ENCODE data around the gene GNG14.
A peak's percentile ranks its signal among the peaks of the same experiment; 100 is the strongest.
"Not testable (repeated sequence)": the region's sequence is repeated elsewhere in the genome, so short reads cannot be mapped to it uniquely, and the experiment has no call there.

The GNG14 gene

DNA sequence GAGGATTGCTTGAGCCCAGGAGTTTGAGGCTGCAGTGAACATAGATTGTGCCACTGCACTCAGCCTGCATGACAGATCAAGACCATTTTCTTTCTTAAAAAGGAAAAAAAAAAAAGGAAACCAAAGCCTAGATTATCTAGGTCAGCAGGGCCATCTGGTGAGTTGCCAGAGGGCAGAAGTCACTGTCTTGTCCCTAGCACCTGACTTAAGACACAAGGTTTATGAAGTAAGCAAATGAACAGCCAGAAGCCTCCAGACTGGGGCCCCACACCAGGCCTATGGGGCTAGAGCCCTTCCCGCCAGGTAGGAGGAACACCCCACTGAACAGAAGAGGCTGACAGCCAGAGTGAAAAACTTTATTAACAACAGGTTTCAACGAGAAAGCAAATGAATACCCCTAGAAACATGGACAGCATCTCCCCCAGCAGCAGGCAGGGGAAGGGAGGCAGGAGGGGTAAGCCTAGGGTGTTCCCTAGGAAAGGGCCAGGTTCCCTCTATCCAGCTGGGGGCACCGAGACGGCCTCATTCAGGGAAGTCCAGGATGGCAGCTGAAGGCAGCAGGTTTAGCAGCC lies 20.0 kb upstream of the GNG14 start:
- DNase-seq (ENCODE audit: low read depth in 2 of 2): no peak

DNA sequence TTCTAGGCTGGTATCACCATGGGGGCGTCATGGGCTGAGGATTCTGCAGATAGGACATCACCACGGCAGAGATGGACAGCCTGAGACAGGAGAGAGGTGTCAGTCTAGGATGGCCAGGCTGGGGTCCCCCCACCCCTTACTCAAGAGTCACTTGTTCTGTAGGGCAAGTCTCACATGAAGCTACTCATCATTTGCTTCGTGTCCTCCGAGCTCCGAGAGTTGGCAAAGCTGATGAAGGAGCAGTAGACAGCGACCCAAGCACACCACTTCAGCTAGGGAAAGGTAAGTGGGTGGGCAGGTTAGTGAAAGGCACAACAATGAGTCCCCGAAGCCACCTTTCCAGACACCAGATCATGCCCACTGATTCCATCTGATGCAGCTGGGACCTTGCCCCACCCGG lies 19.5 kb upstream of the GNG14 start:
- DNase-seq (ENCODE audit: low read depth in 2 of 2): no peak

DNA sequence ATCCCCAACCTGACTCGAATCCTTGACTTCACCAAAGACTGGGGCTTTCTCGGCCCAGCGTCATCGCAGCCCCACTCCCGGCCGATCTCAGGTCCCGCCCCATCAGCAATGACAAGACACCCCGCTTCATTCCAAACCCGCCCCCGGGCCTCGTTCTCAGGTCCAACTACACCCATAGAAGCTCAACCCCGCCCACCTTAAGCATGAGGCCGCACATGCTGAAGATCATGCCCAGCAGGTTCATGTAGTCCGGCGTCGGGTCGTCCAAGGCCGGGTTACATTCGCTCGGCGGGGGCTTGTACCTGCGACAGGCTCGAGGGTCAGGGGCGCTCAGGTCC lies 18.9 kb upstream of the GNG14 start:
- peak; percentile 55 to 61 for DNase-seq (ENCODE audit: low read depth in 2 of 2)

DNA sequence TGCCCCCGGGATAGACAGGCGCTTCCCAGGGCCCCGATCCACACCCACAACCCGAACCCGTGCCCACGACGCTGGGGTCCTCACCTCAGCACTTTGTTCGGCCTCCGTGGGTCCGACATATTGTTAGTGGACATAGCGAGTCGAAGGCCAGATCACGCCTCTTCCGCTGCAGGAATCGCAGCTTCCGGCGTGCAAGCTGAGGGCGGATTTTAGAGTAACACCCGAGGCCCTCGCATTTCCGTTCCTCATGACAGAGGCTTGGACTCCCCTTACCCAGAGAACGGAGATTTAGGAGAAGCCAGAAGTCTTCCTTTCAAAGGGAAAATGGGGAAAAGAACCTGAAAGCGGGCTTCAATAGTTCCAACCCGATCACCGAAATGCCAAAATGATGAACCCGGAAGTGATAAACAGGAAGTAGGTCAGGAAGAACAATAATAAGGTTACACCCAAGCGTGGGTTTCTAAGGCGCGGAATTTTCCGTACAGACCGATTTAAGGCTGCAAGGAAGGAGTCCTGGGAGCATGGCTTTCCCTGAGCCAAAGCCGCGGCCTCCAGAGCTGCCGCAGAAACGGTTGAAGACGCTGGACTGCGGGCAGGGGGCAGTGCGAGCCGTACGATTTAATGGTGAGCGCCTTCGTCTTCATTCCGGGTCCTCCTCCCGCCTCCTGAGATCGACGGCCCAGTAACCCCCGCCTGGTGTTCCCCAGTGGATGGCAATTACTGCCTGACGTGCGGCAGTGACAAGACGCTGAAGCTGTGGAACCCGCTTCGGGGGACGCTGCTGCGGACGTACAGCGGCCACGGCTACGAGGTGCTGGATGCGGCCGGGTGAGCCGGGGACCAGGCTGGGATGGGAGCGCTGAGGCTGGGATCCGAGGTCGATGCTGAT lies 18.3 kb upstream of the GNG14 start:
- DNase-seq (ENCODE audit: low read depth in 2 of 2): peak; percentile 56 to 67

DNA sequence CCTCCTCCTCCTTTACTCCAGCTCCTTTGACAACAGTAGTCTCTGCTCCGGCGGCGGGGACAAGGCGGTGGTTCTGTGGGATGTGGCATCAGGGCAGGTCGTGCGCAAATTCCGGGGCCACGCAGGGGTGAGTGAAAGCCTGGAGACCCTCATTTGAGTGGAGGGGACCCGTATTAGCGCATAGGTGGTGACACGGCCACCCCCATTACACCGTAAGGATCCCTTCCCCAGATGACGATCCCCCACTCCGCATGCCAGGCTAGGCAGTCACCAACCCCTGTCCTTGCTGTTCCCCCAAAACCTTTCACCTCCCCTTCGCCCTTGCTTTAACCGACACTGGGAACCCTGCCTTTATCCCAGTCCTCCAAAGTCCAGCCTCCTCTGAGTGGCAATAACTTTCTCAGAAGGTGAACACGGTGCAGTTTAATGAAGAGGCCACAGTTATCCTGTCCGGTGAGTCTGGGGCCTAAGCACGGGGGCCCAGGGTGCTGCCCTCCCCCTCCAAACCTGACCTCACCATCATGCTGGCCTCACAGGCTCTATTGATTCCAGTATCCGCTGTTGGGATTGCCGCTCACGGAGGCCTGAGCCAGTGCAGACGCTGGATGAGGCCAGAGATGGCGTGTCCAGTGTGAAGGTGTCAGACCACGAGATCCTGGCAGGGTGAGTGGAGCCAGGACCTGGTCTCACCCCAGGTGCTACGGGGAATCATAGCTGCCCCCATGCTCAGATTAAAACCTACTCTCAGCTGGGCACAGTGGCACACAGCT lies 17.5 kb upstream of the GNG14 start:
- DNase-seq (ENCODE audit: low read depth in 2 of 2): no peak

DNA sequence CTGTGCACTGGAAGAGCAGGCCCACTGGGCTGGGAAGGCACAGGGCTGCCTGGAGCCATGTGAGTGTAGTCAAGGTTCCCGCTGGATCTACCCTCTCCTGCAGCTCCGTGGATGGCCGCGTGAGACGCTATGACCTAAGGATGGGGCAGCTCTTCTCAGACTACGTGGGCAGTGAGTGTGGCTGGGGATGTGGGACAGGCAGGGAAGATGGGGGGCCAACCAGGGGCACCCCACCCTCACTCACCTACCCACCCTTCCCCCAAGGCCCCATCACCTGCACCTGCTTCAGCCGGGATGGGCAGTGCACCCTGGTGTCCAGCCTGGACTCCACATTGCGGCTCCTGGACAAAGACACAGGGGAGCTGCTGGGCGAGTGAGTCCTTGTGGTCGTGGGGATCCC lies 15.1 kb upstream of the GNG14 start:
- no peak for DNase-seq (ENCODE audit: low read depth in 2 of 2)

DNA sequence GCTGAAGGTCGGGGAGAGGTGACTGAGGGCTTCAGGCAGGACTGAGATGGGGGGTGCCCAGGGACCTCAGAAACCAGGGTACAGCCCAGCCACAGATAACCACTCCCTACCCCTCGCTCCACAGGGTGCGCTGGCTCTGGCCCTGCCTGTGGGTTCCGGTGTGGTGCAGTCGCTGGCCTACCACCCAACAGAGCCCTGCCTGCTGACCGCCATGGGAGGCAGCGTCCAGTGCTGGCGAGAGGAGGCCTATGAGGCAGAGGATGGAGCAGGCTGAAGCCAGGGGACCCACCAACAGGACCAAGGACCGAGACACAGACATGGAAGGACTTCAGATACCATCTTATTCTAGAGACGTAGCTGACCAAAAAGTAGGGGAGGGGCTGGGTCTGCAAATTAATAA lies 12.4 kb upstream of the GNG14 start:
- DNase-seq (ENCODE audit: low read depth in 2 of 2): no peak

DNA sequence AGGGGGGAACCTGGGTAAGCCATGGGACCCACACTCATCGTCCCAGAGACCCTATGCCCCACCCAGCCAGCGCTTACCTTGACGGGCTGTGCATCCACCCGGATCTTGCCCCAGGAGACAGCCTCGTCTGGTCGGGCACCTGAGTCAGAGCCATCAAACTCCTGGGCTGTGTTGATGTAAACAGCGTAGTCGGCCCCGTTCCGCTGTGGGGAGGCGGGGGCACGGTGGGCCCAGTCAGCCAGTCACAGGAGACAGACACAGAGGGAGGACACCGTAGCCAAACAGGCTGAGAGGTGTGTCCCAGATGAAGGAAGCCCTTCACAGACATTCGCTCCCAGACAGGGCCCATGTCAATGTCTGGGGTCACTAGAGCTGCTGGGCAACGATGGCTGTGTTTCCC lies 11.9 kb upstream of the GNG14 start:
- DNase-seq (ENCODE audit: low read depth in 2 of 2): no peak

DNA sequence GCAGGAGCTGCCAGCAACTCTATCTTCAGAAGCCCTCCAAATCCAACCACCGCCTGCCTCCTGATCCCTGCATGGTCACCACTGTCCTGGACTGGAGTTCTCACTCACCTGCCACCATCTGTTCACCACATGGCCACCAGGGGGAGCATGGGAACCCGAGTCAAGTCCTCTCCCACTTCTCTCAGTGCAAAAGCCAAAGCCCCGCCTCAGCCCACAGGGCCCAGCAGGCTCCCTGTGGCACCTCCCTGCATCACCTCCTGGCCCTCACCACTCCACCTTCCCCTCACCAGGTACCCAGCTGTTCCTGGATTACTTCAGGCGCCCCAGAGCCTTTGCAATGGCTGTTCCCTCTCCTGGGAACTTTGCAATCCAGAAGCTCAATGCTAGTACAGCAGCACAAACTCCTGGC lies 11.4 kb upstream of the GNG14 start:
- peak; percentile 67 to 73 for DNase-seq (ENCODE audit: low read depth in 2 of 2)

DNA sequence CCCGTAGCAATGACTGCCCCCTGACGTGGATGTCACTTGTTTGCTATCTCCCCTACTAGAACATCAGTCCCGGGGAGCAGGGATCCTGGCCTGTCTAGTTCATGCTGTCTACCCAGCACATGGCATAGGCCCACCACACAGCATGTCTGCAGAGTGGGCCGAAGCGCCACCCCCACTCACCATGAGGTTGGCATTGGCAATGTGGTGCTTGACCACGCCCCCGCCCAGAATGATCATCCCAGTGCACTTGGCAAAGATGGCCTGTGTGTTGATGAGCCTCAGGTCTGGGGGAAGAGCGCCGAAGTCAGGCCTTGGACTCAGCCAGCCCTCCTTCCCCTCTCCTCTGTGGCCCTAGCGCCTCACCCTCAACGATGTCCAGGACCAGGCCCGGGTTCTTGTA lies 10.9 kb upstream of the GNG14 start:
- DNase-seq (ENCODE audit: low read depth in 2 of 2): no peak

DNA sequence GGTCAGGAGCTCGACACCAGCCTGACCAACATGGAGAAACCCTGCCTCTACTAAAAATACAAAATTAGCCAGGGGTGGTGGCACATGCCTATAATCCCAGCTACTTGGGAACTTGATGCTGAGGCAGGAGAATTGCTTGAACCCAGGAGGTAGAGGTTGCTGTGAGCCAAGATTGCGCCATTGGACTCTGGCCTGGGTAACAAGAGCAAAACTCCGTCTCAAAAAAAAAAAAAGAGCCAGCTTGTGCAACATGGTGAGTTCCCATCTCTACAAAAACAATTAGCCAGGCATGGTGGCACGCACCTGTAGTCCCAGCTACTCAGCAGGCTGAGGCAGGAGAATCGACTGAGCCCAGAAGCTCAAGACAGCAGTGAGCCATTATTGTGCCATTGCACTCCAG lies 9.8 kb upstream of the GNG14 start:
- not testable (repeated sequence) for DNase-seq (ENCODE audit: low read depth in 2 of 2)

DNA sequence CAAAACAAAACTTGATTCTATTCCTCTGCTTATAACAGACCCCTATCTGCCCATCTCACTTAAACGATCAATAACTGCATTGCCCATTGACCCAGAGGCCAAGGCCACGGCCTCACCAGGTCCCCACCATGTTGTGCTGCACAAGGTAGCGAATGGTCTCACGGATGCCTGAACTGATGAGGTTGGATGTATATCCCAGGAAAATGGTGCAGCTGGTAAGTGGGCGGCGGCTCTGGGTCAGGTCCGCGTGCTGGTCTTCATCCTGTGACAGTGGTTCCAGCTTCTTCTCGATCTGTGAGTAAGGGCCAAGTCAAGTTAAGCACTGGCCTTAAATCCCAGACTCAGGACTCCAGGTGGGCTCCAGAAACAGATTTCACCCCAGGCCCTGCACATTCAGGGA lies 7.8 kb upstream of the GNG14 start:
- no peak for DNase-seq (ENCODE audit: low read depth in 2 of 2)

DNA sequence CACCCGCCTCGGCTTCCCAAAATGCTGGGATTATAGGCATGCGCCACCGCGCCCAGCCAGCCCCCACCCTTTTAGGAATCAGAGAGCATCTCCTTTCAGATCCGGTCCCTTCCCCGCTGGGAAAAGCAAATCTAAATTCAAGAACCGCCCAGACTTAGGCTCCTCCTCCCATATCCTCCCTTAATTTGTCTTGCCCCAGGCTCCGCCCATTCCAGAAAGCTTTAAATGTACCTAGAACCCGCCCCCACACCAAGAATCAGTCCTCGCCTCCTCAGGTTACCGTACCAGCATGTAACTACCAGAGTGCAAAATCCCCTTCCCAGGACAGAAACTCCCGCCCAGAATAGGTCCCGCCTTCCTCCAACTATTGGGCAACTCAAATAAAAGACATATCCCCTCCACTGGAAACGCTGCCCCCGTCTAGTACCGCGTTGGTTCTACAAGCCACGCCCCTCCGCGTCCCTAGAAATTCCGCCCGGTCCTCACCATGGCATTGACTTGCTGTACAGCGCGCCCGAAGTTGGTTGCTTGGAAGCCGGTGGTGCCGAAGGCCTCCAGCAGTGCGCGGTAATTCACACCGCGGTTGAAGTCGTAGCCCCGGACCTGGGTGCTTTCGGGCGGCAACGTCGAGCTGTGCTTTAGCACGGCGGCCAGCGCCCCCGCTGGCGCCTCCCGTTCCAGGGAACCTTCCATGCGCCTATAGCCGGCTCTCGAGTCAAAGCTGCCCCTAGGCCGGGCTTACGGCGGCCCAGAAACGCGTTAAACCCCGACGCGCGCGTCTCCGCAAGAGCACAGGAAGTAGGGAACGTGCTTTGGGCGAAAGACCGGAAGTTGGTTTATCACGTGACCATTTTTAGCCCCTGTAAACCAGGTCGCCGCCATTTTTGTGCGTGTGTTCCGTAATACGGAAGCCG lies 6.5 kb upstream of the GNG14 start, which contains the start of gene DHPS:
Gene DHPS, minus strand, starts transcription at position 807 of the 914 bp plus-strand sequence. Its CDS starts 114 bp downstream, at position 693.
- DNase-seq (ENCODE audit: low read depth in 2 of 2): peak; percentile 84 to 91

DNA sequence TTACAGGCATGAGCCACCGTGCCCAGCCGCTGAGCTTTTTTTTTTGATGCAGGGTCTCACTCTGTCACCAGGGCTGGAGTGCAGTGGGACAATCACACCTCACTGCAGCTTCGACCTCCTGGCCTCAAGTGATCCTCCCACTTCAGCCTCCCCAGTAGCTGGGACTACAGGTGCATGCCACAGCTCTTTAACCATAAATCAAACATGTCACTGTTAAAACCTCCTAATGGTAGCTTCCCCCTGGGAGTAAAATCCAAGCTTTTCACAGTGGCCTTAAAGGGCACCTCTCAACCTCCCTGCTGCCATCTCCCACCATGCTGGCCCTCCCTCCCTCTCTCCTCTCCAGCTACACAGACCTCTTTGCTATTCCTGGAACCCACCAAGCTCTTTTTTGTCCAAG lies 2.0 kb upstream of the GNG14 start:
- DNase-seq (ENCODE audit: low read depth in 2 of 2): no peak

DNA sequence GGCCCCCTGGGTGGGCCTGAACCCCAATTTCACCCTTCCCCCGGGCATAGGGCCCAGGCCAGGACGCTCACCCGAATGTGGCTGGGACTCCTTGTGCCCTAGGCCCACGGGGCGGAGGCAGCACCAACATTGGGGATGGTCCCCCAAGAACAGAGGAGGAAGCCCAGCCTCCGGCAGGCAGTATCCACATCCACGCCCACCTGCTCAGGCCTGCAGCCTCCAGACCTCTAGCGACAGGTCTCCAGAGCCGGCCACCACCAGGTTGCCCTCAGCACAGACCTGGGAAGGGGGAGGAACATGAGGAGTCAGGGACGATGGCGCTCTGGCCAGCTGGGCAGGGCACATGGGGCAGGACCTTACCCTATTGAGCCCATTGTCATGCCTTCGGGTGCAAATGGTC lies 1.2 kb downstream of the GNG14 start:
- no peak for DNase-seq (ENCODE audit: low read depth in 2 of 2)

DNA sequence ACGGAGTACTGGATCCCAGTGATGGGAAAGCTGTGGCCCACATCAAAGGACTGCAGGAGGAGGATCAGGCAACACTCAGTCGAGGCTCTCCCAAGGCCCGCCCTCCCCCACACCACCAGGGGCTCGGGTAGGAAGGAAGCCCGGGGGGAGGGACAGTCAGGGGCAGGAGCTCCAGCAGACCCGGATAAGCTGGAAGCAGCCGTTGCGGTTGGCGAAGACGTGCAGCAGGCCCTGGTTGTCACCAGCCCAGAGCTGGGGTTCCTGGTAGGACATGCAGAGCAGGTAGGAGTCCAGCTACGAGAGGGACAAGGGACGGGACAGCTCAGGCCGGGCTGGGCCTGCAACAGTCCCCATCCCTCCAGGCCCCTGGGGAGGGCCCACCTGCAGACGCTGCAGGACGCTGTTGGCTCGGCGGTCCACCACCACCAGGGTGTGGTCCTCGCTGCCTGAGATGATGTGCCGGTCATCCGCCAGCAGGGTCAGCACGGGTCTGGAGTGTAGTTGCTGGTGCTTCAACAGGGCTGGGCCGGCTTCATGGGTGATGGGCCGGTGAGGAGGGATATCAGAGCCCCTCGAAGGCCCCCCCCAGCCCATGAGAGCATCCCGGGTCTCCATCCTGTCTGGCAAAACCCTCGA lies 1.9 kb downstream of the GNG14 start:
- no peak for DNase-seq (ENCODE audit: low read depth in 2 of 2)

DNA sequence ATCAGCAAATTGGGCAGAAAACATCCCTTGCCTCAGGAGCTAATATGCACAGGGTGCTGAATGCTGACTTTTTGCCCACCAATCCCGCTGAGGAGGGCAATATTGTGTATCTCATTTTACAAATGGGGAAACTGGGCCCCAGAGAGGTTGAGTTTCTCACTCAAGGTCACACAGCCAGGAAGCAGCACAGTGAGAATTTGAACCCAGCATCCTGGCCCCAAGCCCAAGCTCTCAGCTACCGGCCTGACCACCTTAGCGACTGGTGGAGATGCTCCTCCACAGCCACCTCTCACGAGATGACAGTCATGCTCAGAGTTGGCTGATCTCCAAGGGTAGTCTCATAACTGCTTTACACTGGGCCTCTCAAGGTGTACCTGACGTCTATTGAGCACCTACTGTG lies 5.2 kb downstream of the GNG14 start:
- DNase-seq (ENCODE audit: low read depth in 2 of 2): no peak

DNA sequence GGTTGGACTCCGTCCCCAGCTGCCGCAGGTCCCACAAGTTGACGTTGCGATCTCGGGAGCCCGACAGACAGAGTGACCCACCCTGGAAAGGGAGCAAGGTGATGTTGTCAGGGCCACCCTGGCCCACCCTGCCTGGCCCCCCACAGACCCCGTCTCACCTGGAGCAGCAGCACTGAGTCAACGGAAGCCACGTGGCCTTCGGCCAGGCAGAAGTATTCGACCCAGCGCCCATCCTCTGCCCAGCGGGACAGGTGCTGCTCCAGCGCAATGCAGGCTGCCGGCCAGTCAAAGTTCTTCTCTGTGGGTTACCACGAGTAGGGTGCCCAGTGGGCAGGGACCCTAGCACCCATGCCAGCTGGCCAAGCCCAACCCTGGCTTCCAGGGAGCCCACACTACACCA lies 6.8 kb downstream of the GNG14 start:
- no peak for DNase-seq (ENCODE audit: low read depth in 2 of 2)

DNA sequence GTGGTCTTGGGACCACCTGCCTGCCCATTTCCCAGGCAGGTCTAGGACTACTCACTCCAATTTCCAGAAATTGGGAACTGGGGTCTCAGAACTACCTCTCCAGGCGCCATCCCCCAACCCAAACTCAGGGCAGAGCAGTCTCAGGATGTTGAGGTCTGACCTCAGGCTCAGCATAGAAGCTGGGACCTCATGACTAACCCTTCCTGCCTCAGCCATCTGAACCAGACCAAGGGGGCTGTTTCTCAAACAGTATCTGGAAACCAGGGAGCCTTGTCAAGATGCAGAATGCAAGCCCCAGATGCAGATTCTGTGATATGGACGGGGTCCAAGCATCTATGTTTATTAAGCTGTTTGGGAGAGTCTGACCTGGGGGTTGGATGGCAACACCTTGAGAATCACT lies 7.3 kb downstream of the GNG14 start:
- no peak for DNase-seq (ENCODE audit: low read depth in 2 of 2)

DNA sequence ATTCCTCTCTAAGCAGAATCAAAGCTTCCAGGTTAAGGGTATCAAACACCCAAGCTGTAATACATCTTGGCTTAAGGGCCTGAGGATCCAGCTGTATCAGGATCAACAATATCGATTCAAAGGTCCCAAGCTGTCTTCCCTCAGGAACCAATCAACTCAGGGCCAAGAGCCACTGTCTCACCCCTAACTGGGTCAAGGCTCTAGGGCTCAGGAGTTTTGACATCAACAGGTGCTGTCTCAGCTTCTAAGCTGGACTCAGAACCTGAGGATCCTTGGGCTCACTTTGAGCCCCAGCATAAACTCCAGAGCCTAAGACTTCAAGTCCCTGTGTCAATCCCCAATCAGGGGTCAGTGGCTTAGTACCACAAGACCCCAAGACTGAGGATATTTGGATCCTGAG lies 7.7 kb downstream of the GNG14 start:
- no peak for DNase-seq (ENCODE audit: low read depth in 2 of 2)

DNA sequence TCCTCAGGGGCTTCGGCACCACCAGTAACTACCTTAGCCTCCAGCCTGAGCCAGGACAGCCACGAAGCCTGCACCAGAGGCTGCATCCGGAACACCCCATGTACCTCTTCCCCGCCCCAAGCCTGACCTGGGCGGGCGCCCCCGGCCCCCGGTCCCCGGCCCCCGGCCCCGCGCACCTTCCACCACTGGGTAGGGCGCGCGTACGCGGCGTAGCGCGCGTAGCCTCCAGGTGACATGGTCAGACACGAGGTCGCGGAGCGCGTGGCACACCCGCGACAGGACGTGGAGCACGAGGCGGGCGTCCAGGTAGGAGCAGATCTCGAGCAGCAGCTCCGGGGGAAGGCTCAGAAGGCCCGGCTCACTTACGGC lies 8.2 kb downstream of the GNG14 start:
- DNase-seq (ENCODE audit: low read depth in 2 of 2): no peak
